Inflammatory macrophage treated with lipopolysaccharide for 4 hours (primary cell): Measurements from ENCODE around the gene SLC22A23.

ENCODE experiments used
- DNase-seq: peaks from one replicate; pipeline ENCODE4 v3.0.0-alpha.2; 2020

Gene SLC22A23

GRCh38 chr6:3419624-3420272 is 37.1 kb downstream of the SLC22A23 start:
- DNase-seq = peak; percentile 6

- no peak for DNase-seq
These were observed 38.3 kb downstream of the SLC22A23 start for GRCh38 chr6:3418496-3419060.

GRCh38 chr6:3417473-3417872 is 39.4 kb downstream of the SLC22A23 start:
- DNase-seq = no peak

- no peak for DNase-seq
These were observed 41.4 kb downstream of the SLC22A23 start for GRCh38 chr6:3415490-3415889.

DNA sequence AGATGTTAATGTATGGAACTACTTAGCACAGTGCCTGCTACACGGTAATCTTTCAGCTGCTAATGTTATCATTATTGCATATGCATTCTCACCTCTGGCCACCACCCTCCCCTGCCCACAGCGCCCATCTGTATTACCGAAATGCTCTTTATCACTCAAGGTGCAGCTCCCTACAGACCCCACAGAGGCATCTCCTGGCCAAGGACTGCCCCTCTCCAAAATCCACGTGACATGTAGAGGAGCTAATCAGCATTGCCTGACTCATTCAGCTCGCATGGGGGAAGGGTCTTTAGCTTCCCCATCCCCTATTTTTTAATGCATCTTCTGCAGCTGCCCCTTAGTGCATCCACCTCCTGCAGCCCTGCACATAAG is 41.8 kb downstream of the SLC22A23 start:
- DNase-seq = no peak

- no peak for DNase-seq
These were observed 42.3 kb downstream of the SLC22A23 start for GRCh38 chr6:3414327-3415081.

DNA sequence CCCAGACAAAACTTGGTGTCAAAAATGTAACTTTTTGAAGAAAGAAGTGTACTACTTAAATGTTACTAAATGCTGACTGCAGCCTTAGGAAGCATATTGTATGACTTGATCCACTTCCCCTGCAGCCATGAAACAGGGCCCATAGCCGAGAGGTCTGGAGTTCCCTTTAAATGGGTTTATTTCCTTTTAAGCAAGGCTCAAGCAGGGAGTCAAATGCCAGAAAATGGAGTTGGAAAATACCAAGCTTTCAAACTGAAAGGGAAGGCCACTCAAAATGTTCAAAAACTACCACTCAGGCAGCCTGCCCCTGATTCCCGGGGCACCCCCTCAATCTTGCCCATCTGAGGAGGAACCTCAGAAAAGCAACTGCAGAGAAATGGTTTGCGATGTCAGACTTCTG is 43.3 kb downstream of the SLC22A23 start:
- DNase-seq = no peak

GRCh38 chr6:3412779-3413500 is 43.9 kb downstream of the SLC22A23 start:
- no peak for DNase-seq

GRCh38 chr6:3411967-3412778 is 44.7 kb downstream of the SLC22A23 start:
- no peak for DNase-seq

DNA sequence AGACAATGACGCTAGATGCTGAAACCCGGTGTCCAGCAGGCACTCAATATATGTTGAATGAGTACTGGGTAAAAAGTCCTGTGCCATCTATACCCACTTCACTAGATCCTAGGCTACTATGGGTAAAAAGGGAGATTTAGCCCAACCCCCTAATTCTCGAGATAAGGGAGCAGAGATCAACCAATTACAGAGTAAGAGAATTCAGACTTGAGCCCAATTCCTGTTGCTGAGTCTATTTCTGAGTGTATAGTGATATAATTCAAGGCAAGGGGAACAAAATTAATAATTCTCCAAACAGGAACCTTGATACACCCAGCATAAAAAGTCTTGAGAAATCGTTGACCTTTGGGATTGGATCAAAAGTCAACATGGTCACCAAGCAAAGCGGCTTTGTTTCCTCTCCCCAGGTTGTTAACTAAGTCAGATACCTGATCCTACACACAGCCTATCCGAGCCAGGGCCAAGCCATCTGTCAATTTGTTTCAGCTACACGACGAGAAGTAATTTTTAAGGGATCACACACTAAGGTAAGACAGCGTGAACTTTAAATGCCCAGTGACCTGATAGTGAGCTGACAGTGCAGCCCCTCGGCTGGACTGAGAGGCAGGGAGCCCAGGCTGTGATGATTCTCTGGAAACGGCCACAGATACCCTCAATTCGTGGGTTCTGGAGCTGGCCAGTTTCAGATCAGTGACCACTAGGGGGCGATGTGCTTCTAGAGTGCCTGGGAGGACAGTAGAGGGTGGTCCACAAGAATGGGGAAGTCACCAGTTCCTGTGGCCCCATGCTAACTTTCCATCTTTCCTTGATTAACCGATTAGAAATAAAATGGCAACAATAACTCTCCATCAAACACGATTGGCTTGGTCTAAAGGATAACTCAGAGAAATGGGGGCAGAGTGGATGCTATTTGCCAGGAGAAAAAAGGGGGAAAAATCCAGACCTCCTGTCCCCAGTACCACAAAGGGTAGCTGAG is 46.2 kb downstream of the SLC22A23 start:
- peak; percentile 64 for DNase-seq

GRCh38 chr6:3409699-3410384 is 47.0 kb downstream of the SLC22A23 start:
- DNase-seq = no peak

- no peak for DNase-seq
These were observed 48.2 kb downstream of the SLC22A23 start for GRCh38 chr6:3408665-3409064.

DNA sequence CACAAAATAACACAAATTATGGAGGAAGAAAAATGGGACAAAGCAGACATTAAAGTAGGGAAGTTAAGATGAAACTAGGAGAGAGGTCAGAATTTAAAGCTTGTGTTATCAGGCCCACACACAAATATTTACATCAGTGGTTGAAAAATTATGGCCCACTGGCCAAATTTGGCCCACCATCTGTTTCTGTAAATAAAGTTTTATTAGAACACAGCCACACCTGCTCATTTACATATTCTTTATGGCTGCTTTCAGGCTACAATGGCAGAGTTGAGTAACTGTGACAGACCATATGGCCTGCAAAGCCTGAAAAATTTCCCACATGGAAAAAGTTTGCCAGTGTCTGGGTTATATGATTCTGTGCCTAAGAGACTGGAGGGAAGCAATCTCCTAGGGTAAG is 49.0 kb downstream of the SLC22A23 start:
- DNase-seq = no peak

GRCh38 chr6:3406891-3407809 is 49.7 kb downstream of the SLC22A23 start:
- no peak for DNase-seq

DNA sequence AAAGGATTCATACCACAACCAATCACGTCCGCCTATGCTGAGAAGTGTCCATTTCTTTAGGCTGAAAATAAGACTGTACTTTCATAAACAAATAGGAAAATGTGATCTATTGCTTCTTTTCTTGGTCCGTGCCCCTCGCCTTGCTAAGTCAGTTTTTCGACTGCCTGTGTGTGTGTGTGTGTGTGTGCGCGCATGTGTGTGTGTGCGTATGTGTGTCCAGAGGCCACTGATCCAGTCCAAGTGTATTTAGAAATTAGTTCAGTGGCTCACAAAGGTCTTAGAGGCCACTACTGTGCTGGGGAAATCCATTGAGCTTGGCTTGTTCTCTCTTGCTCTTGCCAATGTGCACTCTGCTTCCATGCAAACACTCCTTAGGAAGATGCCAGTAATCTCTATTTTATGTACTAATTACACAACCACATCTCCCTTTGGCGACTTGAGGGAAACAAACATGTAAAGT is 50.5 kb downstream of the SLC22A23 start:
- DNase-seq = no peak

- no peak for DNase-seq
These were observed 51.2 kb downstream of the SLC22A23 start for GRCh38 chr6:3405679-3406078.

- no peak for DNase-seq
These were observed 51.7 kb downstream of the SLC22A23 start for GRCh38 chr6:3405182-3405518.

DNA sequence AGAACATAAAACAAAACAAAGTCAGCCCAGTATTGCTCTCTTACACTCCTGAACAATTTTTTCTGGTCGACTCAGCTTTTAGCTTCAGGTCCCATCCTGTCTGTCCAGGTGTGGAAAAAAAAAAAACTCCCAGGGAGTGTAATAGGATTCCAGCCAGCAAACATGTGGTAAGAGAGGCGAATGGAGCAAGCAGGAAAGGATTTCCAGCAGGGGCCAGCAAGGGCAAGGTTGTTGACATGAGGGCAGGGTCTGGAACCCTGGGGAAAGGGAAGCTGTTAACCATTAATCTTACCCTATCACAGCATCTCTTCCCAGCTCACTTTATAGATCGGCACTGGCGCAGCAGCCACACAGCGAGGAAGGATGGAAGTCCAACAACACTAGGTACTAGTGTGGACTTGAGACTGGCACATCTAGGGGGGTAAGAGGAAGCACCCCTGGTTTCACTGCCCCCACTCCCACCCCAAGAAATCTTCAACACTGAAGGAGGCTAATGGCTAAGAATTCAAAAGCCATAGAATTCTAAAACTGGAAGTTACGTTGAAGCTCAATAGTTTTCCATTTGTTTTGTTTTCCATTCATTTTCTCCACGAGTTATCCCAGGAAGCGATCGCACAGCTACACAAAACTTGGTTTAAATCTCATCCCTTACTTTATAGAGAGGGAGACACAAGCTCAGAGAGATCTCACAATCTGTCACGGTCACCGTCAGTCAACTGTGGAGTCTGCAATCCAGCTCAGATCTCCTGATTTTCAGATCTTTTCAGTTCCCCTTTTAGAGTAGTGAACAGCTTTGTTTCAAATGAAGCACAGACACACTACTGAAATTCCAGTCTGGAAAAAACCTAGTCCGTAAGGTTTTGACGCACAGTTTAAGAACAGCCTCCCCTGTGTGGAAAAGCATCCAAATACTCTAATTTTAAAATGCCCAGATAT is 53.3 kb downstream of the SLC22A23 start:
- DNase-seq = no peak
